Measurements from ENCODE around the gene OTUD5.

Gene OTUD5

GRCh38 chrX:48936429-48937053, 20.9 kb downstream of the OTUD5 start:
- H3K4me3 ChIP-seq (ENCODE audit: low read depth, low read length) = no peak overlapping the region
- TF ChIP-seq, protein P1, sequence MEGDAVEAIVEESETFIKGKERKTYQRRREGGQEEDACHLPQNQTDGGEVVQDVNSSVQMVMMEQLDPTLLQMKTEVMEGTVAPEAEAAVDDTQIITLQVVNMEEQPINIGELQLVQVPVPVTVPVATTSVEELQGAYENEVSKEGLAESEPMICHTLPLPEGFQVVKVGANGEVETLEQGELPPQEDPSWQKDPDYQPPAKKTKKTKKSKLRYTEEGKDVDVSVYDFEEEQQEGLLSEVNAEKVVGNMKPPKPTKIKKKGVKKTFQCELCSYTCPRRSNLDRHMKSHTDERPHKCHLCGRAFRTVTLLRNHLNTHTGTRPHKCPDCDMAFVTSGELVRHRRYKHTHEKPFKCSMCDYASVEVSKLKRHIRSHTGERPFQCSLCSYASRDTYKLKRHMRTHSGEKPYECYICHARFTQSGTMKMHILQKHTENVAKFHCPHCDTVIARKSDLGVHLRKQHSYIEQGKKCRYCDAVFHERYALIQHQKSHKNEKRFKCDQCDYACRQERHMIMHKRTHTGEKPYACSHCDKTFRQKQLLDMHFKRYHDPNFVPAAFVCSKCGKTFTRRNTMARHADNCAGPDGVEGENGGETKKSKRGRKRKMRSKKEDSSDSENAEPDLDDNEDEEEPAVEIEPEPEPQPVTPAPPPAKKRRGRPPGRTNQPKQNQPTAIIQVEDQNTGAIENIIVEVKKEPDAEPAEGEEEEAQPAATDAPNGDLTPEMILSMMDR (IDR thresholded peaks at IDR 0.05; ENCODE audit: low read depth, low read length) = no peak

GRCh38 chrX:48935301-48935670, 22.1 kb downstream of the OTUD5 start:
- no peak overlapping the region for H3K4me3 ChIP-seq (ENCODE audit: low read depth, low read length)
- TF ChIP-seq, protein P1 (IDR thresholded peaks at IDR 0.05; ENCODE audit: low read depth, low read length) = no peak

- H3K4me3 ChIP-seq (ENCODE audit: low read depth, low read length) = no peak overlapping the region
- TF ChIP-seq, protein P1 (IDR thresholded peaks at IDR 0.05; ENCODE audit: low read depth, low read length) = no peak
Observed at GRCh38 chrX:48934581-48935300, 22.7 kb downstream of the OTUD5 start.

GRCh38 chrX:48933757-48934156, 23.6 kb downstream of the OTUD5 start:
- no peak overlapping the region for H3K4me3 ChIP-seq (ENCODE audit: low read depth, low read length)
- TF ChIP-seq, protein P1 (IDR thresholded peaks at IDR 0.05; ENCODE audit: low read depth, low read length) = no peak

DNA sequence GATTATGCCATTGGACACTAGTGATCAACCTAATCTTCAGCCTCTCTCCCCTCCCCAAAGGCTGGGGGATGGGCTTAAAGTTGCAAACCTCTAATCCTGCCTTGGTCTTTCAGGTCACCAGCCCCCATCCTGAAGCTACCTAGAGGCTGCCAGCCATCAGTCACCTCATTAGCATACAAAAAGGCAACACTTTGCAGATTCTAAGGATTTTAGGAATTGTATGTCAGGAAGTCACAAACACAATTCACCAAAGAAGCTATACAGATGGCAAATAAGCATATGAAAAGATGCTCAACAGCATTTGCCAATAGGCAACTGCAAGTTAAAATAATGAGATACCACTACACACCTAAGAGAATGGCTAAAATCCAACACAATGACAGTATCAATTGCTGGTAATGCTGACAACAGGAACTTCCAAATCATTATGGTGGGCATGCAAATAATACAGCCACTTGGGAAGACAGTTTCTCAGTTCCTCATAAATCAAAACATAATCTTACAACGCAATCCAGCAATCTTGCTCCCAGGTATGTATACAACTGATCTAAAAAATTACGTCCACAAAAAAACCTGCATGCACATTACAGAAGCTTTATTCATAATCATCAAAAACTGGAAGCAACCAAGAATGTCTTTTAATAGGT, 29.5 kb downstream of the OTUD5 start:
- no peak overlapping the region for H3K4me3 ChIP-seq (ENCODE audit: low read depth, low read length)
- TF ChIP-seq, protein P1 (IDR thresholded peaks at IDR 0.05; ENCODE audit: low read depth, low read length) = no peak

GRCh38 chrX:48927123-48927522, 30.3 kb downstream of the OTUD5 start:
- no peak overlapping the region for H3K4me3 ChIP-seq (ENCODE audit: low read depth, low read length)
- TF ChIP-seq, protein P1 (IDR thresholded peaks at IDR 0.05; ENCODE audit: low read depth, low read length) = no peak

- H3K4me3 ChIP-seq (ENCODE audit: low read depth, low read length) = no peak overlapping the region
- TF ChIP-seq, protein P1 (IDR thresholded peaks at IDR 0.05; ENCODE audit: low read depth, low read length) = no peak
Observed at GRCh38 chrX:48924270-48924669, 33.1 kb downstream of the OTUD5 start.

Measured in WI38 (cell line).